ENCODE measurements around the gene PPP4R4. TPM values are rescaled to one million over a fixed set of nuclear protein-coding genes. Genes with fewer than 3 reads are reported as not detected.
"Not testable (repeated sequence)": the region's sequence is repeated elsewhere in the genome, so short reads cannot be mapped to it uniquely, and the experiment has no call there.

Gene PPP4R4
- total RNA-seq, 2 donors from 2014 or later, result 4.6 to 8.4 TPM

DNA sequence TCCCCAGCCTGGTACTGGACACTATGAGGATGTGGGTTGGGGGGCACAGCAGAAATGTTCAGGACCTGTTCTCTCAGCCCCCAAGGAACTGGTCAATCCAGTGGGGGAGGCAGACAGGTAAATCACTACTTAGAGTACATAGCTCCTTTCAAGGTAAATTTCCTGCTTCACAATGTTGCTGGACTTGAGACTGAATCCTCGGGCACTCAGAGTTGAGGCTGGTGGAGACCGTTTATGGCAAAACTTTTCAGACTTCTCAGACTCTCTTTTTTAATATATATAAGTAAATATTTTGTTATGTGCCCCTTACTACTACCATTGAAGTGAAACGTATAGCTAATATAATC lies 119.4 kb downstream of the PPP4R4 start:
- H3K27me3 Mint-ChIP-seq (ENCODE audit: insufficient read depth), result peaks cover 3% of the 10 kb centered on the region
- Histone ChIP-seq H3K27me3 (ENCODE audit: control insufficient read depth, insufficient read depth, low read length, poor library complexity, severe bottlenecking) (no peaks in the 10 kb centered on the region), H3K9ac (ENCODE audit: extremely low read depth, low read length, poor library complexity, severe bottlenecking) (no peak overlapping the region), H3K9me3 (ENCODE audit: control insufficient read depth, low read length) (no peaks in the 10 kb centered on the region), H3K4me1 (ENCODE audit: control insufficient read depth, insufficient read depth, low read length) (no peaks in the 10 kb centered on the region), H3K4me3 (ENCODE audit: low read length) (no peak overlapping the region), H3K27ac (ENCODE audit: low read depth, low read length) (no peak overlapping the region), H3K36me3 (ENCODE audit: control insufficient read depth, insufficient read depth, low read length) (no peaks in the 10 kb centered on the region)
- H3K27ac Mint-ChIP-seq, result no peak overlapping the region
- no peaks in the 10 kb centered on the region for H3K36me3 Mint-ChIP-seq (ENCODE audit: low read depth)
- 75% methylated on average over 2 of the region's 3 CpGs; no CpG with 5 or more reads in 1 of the 2 experiments for WGBS, 2 experiments (ENCODE audit: insufficient coverage in 1 of 2, insufficient read length in 1 of 2)
- no peaks in the 10 kb centered on the region for H3K9me3 Mint-ChIP-seq
- no peak for DNase-seq
- H3K4me3 Mint-ChIP-seq, result no peak overlapping the region
- peaks cover 8% of the 10 kb centered on the region for H3K4me1 Mint-ChIP-seq
- TF ChIP-seq, protein P1, sequence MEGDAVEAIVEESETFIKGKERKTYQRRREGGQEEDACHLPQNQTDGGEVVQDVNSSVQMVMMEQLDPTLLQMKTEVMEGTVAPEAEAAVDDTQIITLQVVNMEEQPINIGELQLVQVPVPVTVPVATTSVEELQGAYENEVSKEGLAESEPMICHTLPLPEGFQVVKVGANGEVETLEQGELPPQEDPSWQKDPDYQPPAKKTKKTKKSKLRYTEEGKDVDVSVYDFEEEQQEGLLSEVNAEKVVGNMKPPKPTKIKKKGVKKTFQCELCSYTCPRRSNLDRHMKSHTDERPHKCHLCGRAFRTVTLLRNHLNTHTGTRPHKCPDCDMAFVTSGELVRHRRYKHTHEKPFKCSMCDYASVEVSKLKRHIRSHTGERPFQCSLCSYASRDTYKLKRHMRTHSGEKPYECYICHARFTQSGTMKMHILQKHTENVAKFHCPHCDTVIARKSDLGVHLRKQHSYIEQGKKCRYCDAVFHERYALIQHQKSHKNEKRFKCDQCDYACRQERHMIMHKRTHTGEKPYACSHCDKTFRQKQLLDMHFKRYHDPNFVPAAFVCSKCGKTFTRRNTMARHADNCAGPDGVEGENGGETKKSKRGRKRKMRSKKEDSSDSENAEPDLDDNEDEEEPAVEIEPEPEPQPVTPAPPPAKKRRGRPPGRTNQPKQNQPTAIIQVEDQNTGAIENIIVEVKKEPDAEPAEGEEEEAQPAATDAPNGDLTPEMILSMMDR (conservative IDR thresholded peaks at IDR 0.05), result no peak

DNA sequence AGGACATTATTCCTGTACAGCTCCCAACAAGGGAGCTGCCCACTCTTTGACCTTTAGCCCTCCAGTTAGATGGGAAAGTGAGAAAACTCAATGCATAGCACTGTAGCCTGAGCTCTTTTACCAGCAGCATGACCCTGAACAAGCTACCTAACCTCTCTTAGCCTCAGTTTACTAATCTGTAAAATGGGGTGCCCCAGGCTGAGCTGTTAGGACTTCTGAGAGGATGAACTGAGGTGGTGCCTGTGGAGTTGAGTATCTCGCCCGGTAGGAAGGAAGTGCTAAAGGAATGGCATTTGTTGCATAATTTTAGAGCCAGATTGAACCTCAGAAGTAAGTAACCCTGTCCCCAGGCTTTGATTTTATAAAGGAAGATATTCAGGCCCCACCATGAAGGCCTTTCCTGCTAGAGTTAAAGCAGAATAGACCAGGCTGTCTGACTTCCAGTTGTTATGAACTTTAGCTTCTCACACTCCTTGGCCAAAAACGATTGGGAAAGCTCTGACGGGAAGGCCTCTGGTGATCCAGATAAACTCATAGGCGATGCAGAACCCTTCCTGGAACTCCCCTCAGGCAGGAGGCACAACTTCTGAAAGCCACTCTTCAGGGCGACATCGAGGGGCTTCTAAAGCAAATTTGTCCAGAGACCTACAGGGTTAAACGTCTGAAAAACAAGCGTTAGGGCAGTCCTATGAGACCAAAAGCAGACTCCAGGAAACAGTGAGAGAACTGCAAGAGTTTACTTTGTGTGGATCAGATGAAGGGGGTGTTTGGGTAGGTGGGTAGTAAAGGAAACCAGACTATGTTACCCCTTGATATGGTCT lies 121.4 kb downstream of the PPP4R4 start:
- H3K36me3 ChIP-seq (ENCODE audit: control insufficient read depth, insufficient read depth, low read length), result no peaks in the 10 kb centered on the region
- H3K9ac ChIP-seq (ENCODE audit: extremely low read depth, low read length, poor library complexity, severe bottlenecking), result no peak overlapping the region
- 86 to 93% methylated on average over 9 of the region's 9 CpGs for WGBS, 2 experiments (ENCODE audit: insufficient coverage in 1 of 2, insufficient read length in 1 of 2)
- peaks cover 3% of the 10 kb centered on the region for H3K27me3 Mint-ChIP-seq (ENCODE audit: insufficient read depth)
- H3K4me1 ChIP-seq (ENCODE audit: control insufficient read depth, insufficient read depth, low read length), result no peaks in the 10 kb centered on the region
- H3K9me3 Mint-ChIP-seq, result no peaks in the 10 kb centered on the region
- H3K9me3 ChIP-seq (ENCODE audit: control insufficient read depth, low read length), result no peaks in the 10 kb centered on the region
- no peak overlapping the region for H3K4me3 ChIP-seq (ENCODE audit: low read length)
- H3K4me3 Mint-ChIP-seq, result no peak overlapping the region
- peaks cover 11% of the 10 kb centered on the region for H3K4me1 Mint-ChIP-seq
- H3K27ac ChIP-seq (ENCODE audit: low read depth, low read length), result no peak overlapping the region
- no peaks in the 10 kb centered on the region for H3K36me3 Mint-ChIP-seq (ENCODE audit: low read depth)
- no peaks in the 10 kb centered on the region for H3K27me3 ChIP-seq (ENCODE audit: control insufficient read depth, insufficient read depth, low read length, poor library complexity, severe bottlenecking)
- DNase-seq, result no peak
- TF ChIP-seq, protein P1 (conservative IDR thresholded peaks at IDR 0.05), result no peak
- no peak overlapping the region for H3K27ac Mint-ChIP-seq

DNA sequence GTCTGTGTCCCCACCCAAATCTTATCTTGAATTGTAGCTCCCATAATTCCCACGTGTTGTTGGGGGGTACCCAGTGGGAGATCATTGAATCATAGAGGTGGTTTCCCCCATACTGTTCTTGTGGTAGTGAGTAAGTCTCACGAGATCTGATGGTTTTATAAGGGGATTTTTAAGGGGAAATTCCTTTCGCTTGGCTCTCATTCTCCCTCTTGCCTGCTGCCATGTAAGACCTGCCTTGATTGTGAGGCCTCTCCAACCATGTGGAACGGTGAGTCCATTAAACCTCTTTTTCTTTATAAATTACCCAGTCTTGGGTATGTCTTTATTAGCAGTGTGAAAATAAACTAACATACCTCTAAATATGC lies 122.0 kb downstream of the PPP4R4 start:
- not testable (repeated sequence) for H3K9me3 ChIP-seq (ENCODE audit: control insufficient read depth, low read length); H3K9ac ChIP-seq (ENCODE audit: extremely low read depth, low read length, poor library complexity, severe bottlenecking); H3K4me1 ChIP-seq (ENCODE audit: control insufficient read depth, insufficient read depth, low read length); H3K27ac Mint-ChIP-seq; H3K27me3 Mint-ChIP-seq (ENCODE audit: insufficient read depth); H3K4me3 ChIP-seq (ENCODE audit: low read length); H3K36me3 Mint-ChIP-seq (ENCODE audit: low read depth); H3K4me3 Mint-ChIP-seq; H3K9me3 Mint-ChIP-seq; H3K27ac ChIP-seq (ENCODE audit: low read depth, low read length); DNase-seq; H3K36me3 ChIP-seq (ENCODE audit: control insufficient read depth, insufficient read depth, low read length); H3K27me3 ChIP-seq (ENCODE audit: control insufficient read depth, insufficient read depth, low read length, poor library complexity, severe bottlenecking)
- peaks cover 11% of the 10 kb centered on the region for H3K4me1 Mint-ChIP-seq
- 89% methylated on average over 4 of the region's 4 CpGs; no CpG with 5 or more reads in 1 of the 2 experiments for WGBS, 2 experiments (ENCODE audit: insufficient coverage in 1 of 2, insufficient read length in 1 of 2)

Measured in endodermal cell (in vitro differentiated cells).